ENCODE results near the gene THEM5. TPM values are rescaled to one million over a fixed set of nuclear protein-coding genes. Genes with fewer than 3 reads are reported as not detected.

The THEM5 gene
- total RNA-seq, 1 experiment from 2014 or later: not detected

Other genes starting within 250 kb of the THEM5 start
- 25.1 and 34.8 TPM in 2 replicates for gene SNX27, start 241.7 kb downstream of the THEM5 start, total RNA-seq (2014; rRNA removed)
- gene CELF3, start 136.9 kb downstream of the THEM5 start, total RNA-seq (2014; rRNA removed): 0.07 TPM in 1 of 2 replicates, not detected in the other
- not detected in 2 replicates for gene RIIAD1, start 132.2 kb downstream of the THEM5 start, total RNA-seq (2014; rRNA removed)
- gene MRPL9, start 90.2 kb downstream of the THEM5 start, total RNA-seq (2014; rRNA removed): 229 and 260 TPM in 2 replicates
- gene TDRKH, start 63.2 kb downstream of the THEM5 start, total RNA-seq (2014; rRNA removed): 15.2 and 15.6 TPM in 2 replicates
- gene LINGO4, start 48.3 kb downstream of the THEM5 start, total RNA-seq (2014; rRNA removed): not detected in 2 replicates
- 0.26 TPM in 1 of 2 replicates, not detected in the other for gene RORC, start 21.9 kb downstream of the THEM5 start, total RNA-seq (2014; rRNA removed)
- 0.58 and 2.8 TPM in 2 replicates for gene C2CD4D, start 13.9 kb downstream of the THEM5 start, total RNA-seq (2014; rRNA removed)
- 18.1 and 19.6 TPM in 2 replicates for gene THEM4, start 55.8 kb upstream of the THEM5 start, total RNA-seq (2014; rRNA removed)
- 349 and 400 TPM in 2 replicates for gene S100A10, start 140.1 kb upstream of the THEM5 start, total RNA-seq (2014; rRNA removed)
- gene S100A11, start 183.3 kb upstream of the THEM5 start, total RNA-seq (2014; rRNA removed): 443 and 541 TPM in 2 replicates
- gene TCHHL1, start 235.4 kb upstream of the THEM5 start, total RNA-seq (2014; rRNA removed): not detected in 2 replicates

All from PC-3 (cell line).